ENCODE measurements around the gene ITGA6. TPM values are rescaled to one million over a fixed set of nuclear protein-coding genes. Genes with fewer than 3 reads are reported as not detected.

The ITGA6 gene
- total RNA-seq, 1 experiment from 2014 or later, result 93.1 TPM

DNA sequence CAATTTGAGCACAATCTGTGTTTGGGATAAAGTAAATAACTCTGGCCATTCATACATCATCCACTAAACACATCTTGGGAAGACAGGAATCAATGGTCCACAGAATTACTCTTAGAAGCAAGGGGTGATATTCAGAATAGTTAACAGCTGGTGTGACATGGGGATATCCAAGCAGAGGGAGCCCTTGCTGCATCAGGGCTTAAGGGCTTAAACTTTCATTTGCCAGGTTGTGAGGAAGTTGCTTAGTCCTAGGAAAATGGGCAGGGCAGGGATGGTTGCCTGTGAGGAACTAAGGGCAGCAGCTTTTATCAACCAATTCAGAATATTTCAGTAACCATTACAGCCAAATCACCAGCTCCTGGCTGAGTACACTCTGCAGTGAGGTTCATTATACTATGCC, 2.0 kb upstream of the ITGA6 start:
- DNase-seq (ENCODE audit: low read depth, low spot score) (no peak), ATAC-seq (no peak)
- peaks cover 28% of the 10 kb centered on the region for H3K79me2 ChIP-seq (ENCODE audit: insufficient read depth, low read length)
- no peaks in the 10 kb centered on the region for H3K36me3 ChIP-seq (ENCODE audit: control insufficient read depth in 1 of 2, insufficient read depth in 2 of 2, low read length in 2 of 2)
- RAD21 ChIA-PET (ENCODE audit: low non-redundant PET in 1 of 2, low total read pairs in 2 of 2, uncharacterized antibody in 2 of 2, unreplicated experiment in 2 of 2), result no interaction called here
- H2AFZ ChIP-seq (ENCODE audit: low read depth, low read length, poor library complexity, severe bottlenecking), result no peak overlapping the region
- H3K27ac ChIP-seq (ENCODE audit: low read depth, low read length), result no peak overlapping the region
- BruUV-seq (replicated peaks), result no TSS peak
- H3K9ac ChIP-seq (ENCODE audit: low read length), result no peak overlapping the region
- H4K20me1 ChIP-seq (ENCODE audit: insufficient read depth), result peaks cover 5% of the 10 kb centered on the region; the same call in 1 of the 2 replicates
- H3K9me2 ChIP-seq (ENCODE audit: insufficient read depth), result no peaks in the 10 kb centered on the region
- TF ChIP-seq ELF1 (IDR thresholded peaks at IDR 0.05; ENCODE audit: borderline replicate concordance, low read depth) (no peak), JUND (IDR thresholded peaks at IDR 0.05) (no peak), SIN3A (IDR thresholded peaks at IDR 0.05; ENCODE audit: low read depth) (no peak), CEBPB (IDR thresholded peaks at IDR 0.05; ENCODE audit: low read depth) (no peak), POLR2A (IDR thresholded peaks at IDR 0.05; ENCODE audit: borderline replicate concordance, extremely low read depth, insufficient read depth, insufficient read length) (no peak), RAD21 (IDR thresholded peaks at IDR 0.05; ENCODE audit: low read depth) (peak; percentile 56), EZH2 (IDR thresholded peaks at IDR 0.05) (no peak), EZH2phosphoT487 (IDR thresholded peaks at IDR 0.05; ENCODE audit: borderline replicate concordance) (no peak)
- TF ChIP-seq, protein P1, sequence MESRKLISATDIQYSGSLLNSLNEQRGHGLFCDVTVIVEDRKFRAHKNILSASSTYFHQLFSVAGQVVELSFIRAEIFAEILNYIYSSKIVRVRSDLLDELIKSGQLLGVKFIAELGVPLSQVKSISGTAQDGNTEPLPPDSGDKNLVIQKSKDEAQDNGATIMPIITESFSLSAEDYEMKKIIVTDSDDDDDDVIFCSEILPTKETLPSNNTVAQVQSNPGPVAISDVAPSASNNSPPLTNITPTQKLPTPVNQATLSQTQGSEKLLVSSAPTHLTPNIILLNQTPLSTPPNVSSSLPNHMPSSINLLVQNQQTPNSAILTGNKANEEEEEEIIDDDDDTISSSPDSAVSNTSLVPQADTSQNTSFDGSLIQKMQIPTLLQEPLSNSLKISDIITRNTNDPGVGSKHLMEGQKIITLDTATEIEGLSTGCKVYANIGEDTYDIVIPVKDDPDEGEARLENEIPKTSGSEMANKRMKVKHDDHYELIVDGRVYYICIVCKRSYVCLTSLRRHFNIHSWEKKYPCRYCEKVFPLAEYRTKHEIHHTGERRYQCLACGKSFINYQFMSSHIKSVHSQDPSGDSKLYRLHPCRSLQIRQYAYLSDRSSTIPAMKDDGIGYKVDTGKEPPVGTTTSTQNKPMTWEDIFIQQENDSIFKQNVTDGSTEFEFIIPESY (IDR thresholded peaks at IDR 0.05; ENCODE audit: extremely low read depth, insufficient replicate concordance, low read length), result no peak
- TF ChIP-seq, protein P2, sequence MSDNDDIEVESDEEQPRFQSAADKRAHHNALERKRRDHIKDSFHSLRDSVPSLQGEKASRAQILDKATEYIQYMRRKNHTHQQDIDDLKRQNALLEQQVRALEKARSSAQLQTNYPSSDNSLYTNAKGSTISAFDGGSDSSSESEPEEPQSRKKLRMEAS (IDR thresholded peaks at IDR 0.05), result no peak
- TF ChIP-seq, protein P3, sequence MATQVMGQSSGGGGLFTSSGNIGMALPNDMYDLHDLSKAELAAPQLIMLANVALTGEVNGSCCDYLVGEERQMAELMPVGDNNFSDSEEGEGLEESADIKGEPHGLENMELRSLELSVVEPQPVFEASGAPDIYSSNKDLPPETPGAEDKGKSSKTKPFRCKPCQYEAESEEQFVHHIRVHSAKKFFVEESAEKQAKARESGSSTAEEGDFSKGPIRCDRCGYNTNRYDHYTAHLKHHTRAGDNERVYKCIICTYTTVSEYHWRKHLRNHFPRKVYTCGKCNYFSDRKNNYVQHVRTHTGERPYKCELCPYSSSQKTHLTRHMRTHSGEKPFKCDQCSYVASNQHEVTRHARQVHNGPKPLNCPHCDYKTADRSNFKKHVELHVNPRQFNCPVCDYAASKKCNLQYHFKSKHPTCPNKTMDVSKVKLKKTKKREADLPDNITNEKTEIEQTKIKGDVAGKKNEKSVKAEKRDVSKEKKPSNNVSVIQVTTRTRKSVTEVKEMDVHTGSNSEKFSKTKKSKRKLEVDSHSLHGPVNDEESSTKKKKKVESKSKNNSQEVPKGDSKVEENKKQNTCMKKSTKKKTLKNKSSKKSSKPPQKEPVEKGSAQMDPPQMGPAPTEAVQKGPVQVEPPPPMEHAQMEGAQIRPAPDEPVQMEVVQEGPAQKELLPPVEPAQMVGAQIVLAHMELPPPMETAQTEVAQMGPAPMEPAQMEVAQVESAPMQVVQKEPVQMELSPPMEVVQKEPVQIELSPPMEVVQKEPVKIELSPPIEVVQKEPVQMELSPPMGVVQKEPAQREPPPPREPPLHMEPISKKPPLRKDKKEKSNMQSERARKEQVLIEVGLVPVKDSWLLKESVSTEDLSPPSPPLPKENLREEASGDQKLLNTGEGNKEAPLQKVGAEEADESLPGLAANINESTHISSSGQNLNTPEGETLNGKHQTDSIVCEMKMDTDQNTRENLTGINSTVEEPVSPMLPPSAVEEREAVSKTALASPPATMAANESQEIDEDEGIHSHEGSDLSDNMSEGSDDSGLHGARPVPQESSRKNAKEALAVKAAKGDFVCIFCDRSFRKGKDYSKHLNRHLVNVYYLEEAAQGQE (IDR thresholded peaks at IDR 0.05; ENCODE audit: low read depth), result no peak
- TF ChIP-seq, protein P4, sequence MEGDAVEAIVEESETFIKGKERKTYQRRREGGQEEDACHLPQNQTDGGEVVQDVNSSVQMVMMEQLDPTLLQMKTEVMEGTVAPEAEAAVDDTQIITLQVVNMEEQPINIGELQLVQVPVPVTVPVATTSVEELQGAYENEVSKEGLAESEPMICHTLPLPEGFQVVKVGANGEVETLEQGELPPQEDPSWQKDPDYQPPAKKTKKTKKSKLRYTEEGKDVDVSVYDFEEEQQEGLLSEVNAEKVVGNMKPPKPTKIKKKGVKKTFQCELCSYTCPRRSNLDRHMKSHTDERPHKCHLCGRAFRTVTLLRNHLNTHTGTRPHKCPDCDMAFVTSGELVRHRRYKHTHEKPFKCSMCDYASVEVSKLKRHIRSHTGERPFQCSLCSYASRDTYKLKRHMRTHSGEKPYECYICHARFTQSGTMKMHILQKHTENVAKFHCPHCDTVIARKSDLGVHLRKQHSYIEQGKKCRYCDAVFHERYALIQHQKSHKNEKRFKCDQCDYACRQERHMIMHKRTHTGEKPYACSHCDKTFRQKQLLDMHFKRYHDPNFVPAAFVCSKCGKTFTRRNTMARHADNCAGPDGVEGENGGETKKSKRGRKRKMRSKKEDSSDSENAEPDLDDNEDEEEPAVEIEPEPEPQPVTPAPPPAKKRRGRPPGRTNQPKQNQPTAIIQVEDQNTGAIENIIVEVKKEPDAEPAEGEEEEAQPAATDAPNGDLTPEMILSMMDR (IDR thresholded peaks at IDR 0.05 in 2 of 3, conservative IDR thresholded peaks at IDR 0.05 in 1 of 3; ENCODE audit: borderline replicate concordance in 1 of 3, insufficient read depth in 1 of 3, low read depth in 2 of 3, low read length in 2 of 3), result 0 out of 6 replicates have a peak, but pooled peaks of 1 of the 3 experiments have one; percentile 20
- H3K4me1 ChIP-seq (ENCODE audit: control insufficient read depth in 1 of 2, insufficient read depth in 2 of 2, low read length in 2 of 2), result peaks cover 22 to 28% of the 10 kb centered on the region in 2 experiments
- H3K4me2 ChIP-seq (ENCODE audit: low read length), result no peak overlapping the region
- POLR2A ChIA-PET, result interaction anchor here (1.8 to 3.8 kb wide), 2 partner anchors 15 to 36 kb away, joined by 5 to 56 read pairs; no protein-coding TSS in a partner anchor
- intact Hi-C loops (cut with micrococcal nuclease), result loop anchor here (5.0 kb wide), 1 partner anchor 173 kb away; no protein-coding TSS in a partner anchor
- CTCF ChIA-PET, result no interaction called here
- H3K27me3 ChIP-seq (ENCODE audit: insufficient read depth, low read length), result no peaks in the 10 kb centered on the region
- H3K4me3 ChIP-seq (replicated peaks in 1 of 2; ENCODE audit: low read depth in 1 of 2, low read length in 2 of 2), result no peak overlapping the region
- H3K9me3 ChIP-seq (ENCODE audit: control insufficient read depth in 1 of 2, insufficient read depth in 1 of 2, low read depth in 1 of 2, low read length in 2 of 2), result no peaks in the 10 kb centered on the region

Measured in HCT116 (cell line).